ENCODE data around the gene UNC5C.

Gene UNC5C

DNA sequence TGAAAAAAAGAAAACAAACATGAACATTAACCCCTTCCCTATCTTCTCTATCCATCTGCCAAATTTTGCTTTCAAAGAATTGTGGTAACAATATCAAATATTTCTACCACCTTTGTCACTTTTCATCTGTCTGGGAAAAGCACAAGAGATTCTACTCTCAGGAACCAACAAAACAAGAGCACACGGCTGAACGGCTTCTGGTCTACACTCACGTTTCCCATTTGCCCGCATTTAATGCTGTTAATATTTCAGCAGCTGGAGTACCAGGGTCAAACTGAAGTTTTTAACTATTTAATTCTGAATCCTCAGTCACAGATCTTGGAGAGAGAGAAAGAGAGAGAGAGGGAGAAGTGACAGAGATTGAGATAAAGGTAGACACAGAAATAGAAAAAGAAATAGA, 91.4 kb downstream of the UNC5C start:
- DNase-seq: no peak

GRCh38 chr4:95450294-95450693, 98.5 kb downstream of the UNC5C start:
- no peak for DNase-seq

DNA sequence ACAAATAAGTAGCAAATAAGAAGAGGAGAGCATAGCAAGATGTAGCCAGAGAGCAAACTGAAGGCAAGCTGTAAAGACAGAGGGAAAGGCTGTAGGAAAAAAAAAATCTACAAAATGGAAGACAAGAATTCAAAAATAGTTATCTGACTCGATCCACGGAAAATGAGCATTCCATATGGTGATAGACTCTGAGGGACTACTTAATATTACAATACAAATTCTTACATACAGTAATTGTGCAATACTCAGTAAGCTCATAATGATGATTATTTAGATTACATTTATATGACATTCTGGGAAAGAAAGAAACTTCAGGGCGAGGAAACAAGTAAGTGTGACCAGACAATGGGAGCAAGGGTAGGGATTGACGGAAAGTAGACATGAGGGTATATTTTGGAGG, 102.6 kb downstream of the UNC5C start:
- DNase-seq: no peak

GRCh38 chr4:95445251-95445650, 103.5 kb downstream of the UNC5C start:
- no peak for DNase-seq

GRCh38 chr4:95444812-95445211, 104.0 kb downstream of the UNC5C start:
- DNase-seq: no peak

DNA sequence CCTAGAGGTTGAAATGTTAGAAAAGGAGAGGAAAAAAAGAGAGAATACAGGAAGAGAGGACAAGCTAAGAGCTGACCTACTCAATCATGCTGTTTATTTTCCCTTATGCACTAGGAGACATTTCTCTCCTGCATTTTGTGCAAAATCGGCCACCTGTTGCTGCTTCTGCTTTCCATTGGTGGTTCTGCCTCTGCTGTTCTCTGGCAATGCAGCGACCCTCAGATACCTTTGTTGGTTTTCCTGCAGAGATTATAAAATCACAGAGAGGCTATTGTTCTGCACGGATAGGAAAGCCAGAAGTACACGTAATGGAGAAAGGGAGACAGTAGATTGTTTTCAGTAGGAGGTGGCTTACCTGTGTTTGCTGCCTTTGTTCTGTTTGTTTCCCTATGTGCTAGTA, 108.9 kb downstream of the UNC5C start:
- DNase-seq: no peak

- DNase-seq: no peak
Measured at GRCh38 chr4:95439071-95439470, 109.7 kb downstream of the UNC5C start.

- DNase-seq: no peak
Measured at GRCh38 chr4:95432466-95432865, 116.3 kb downstream of the UNC5C start.

- DNase-seq: no peak
Measured at GRCh38 chr4:95431678-95432077, 117.1 kb downstream of the UNC5C start.

GRCh38 chr4:95429416-95429815, 119.4 kb downstream of the UNC5C start:
- no peak for DNase-seq

- no peak for DNase-seq
Measured at GRCh38 chr4:95428291-95429070, 120.3 kb downstream of the UNC5C start.

- DNase-seq: no peak
Measured at GRCh38 chr4:95426455-95426854, 122.3 kb downstream of the UNC5C start.

- DNase-seq: no peak
Measured at GRCh38 chr4:95422436-95422835, 126.3 kb downstream of the UNC5C start.

- no peak for DNase-seq
Measured at GRCh38 chr4:95421869-95422268, 126.9 kb downstream of the UNC5C start.

DNA sequence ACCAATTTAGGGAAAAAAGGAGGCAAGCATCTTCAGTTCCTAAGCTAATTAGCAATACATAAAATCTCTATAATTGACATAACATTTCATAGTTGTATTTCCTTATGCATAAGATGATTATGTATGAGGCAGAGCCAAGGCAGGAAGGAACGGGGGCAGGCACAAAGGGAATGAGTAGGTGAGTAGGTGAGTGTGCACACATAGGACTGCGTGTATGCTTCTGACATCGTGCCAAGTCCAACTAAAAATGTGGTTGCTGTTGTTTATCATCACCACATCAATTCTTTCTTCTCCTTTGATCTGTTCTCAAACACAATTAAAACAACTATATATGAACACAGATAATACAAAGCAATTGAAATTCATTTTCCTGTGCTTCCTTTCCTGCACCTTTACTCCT, 131.2 kb downstream of the UNC5C start:
- DNase-seq: no peak

DNA sequence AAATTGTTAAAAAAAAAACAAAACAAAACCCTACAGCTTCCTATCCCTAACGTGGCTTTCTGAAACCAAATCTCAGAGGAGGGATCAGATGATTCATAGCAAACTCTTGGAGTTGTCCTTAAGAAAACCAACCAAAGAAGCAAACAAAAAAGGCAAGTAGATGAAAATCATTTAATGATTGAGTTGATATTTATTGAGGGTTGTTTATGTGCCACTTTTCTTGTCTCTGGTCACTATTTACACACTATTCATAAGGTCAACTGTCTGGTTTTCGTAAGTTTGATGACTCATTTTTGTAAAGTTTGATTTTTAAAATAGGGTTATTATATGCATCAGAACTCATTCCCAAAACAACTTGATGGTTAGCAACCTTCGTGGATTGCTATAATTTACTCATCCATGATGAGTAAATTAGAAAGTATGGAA, 133.4 kb downstream of the UNC5C start:
- DNase-seq: peak; percentile 4

- DNase-seq: no peak
Measured at GRCh38 chr4:95411371-95412088, 137.2 kb downstream of the UNC5C start.

DNA sequence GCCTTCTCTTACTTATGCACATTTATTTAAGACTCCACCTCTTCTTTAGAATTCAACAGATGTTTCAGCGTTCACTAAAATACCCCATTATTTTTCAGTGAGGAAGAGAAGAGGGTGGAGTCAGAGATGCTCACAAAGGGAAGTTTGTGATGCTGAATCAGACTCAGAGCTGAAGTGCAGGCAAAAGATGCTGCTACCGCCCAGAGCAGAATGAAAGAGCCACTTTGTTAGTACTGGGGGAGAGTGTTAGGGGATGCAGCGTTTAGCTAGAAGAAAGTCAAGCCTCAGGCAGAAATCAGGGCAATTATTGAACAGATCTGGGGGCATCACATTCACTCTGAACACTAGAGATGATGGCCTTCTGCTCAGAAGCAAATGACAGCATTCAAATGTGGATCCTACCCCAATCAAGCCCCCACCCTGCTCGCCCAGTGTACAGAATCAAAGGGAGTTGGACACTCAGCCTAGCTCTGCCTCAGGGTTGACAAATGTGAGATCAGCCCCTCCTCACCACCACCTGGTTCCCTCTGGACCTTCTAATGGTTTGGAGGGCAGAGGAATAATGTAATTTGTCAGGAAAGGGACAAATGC, 138.3 kb downstream of the UNC5C start:
- no peak for DNase-seq

DNA sequence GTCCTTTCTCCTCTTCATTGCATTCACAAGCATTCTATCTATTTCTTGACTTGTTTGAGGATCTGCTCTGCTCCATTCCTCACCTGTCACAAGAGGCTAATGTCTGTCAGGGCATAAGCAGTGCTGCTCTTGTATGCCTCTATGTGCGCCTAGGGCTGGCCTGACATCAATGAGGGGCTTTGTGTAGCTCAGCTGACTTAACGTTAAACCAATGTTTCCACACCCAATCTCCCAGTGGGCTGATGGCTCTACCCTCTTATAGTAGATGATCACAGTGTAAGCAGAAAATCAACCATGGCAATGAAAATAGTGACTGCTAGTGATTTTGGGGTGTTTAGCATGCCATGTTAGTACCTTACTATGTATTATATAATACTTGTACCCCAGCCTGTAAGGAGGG, 139.0 kb downstream of the UNC5C start:
- no peak for DNase-seq

GRCh38 chr4:95409127-95409526, 139.6 kb downstream of the UNC5C start:
- no peak for DNase-seq

GRCh38 chr4:95402299-95402698, 146.5 kb downstream of the UNC5C start:
- DNase-seq: no peak

DNA sequence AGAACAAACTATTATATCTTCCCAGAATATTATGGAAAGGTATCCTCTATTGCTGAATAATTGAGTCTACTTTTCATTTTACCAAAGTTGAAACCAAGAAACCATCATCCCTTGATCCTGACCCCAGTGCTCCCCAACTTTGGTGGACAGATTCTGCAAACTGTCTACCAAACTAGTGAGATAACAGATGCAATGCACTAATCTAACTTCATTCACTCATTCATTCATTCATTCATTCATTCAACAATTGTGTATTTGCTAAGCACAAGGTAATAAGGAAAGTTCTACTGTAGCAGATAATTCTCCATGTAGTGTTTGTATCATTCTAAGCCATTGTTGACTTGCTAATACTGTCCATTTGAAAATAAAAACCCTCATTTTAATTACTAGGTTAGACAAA, 150.6 kb downstream of the UNC5C start:
- DNase-seq: no peak

- no peak for DNase-seq
Measured at GRCh38 chr4:95394752-95395306, 153.9 kb downstream of the UNC5C start.

DNA sequence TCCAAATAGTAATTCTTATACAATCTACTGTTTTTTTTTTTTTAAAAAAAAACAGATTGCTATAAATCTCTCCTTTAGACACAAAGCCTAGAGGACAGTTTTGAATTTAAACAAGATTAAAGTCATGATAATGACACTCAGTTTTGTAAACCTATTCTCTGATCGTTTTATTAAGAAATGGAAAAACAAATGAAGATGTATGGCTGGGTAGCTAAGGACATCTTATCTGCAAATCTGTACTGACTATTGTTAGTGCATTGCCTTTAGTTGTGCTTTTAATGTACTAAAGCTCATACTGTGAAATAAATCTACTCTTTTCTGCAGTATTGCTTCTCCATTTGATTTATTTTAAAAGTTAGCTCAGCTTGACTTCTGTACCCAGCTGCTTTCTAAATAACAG, 155.0 kb downstream of the UNC5C start:
- no peak for DNase-seq

Measured in fibroblast of skin of scalp (primary cell).